Fibroblast of skin of right biceps (primary cell): ENCODE results near the gene MIX23.
"Not testable (repeated sequence)": the region's sequence is repeated elsewhere in the genome, so short reads cannot be mapped to it uniquely, and the experiment has no call there.

Experiments used
- DNase-seq: peaks from one replicate; pipeline ENCODE4 v3.0.0-alpha.2; 2013

Gene MIX23

DNA sequence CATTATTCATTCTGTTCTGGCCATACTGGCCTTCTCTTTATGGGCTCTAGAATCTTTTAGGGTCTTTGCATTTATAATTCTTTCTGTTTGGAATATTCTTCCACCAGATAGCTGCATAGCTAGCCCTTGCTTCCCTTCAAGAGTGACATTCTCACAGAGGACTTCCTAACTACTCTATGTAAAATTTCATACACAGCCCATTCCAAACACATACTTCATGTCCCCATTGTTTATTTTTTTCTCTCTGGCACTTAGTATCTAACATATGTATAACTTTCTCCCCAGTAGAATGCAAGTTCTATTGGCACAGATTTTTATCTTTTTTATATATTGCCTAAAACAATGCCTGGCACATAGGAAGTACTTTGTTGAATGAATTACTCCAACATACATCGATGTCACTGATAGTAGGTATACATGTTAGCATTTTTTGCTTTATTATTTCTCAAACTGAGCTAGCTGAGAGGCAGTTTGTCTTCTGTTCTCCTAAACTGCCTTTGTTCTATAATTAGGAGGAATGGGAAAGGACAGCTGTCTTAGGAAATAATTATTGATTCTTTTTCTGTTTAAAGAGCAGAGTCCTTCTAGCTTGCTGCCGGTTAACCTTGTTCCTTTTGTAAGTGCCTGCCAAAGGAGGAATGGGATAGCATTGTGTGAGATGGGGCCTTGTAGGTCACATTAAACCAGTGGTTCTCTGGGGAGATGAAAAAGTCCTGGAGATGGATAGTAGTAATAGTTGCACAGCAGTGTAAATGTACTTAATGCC lies 8.8 kb upstream of the MIX23 start:
- no peak for DNase-seq

DNA sequence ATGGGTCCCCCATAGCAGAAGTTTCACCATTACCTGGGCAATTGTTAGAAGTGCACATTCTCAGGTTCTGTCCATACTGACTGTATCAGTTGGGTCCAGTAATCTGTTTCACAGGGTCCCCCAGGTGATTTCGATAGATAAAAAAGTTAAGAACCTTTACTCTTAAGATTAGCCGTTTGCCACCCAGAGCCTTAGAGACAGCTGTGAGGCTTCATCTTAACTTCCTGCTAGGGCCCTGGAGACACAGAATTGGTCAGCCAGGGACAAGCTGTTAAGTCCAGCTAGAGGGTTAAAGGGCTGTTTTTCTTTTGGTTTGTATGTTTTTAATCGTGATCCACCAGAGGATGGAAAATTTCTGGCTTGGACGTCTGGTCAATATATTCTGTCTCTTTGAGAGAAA lies 7.6 kb upstream of the MIX23 start:
- no peak for DNase-seq

DNA sequence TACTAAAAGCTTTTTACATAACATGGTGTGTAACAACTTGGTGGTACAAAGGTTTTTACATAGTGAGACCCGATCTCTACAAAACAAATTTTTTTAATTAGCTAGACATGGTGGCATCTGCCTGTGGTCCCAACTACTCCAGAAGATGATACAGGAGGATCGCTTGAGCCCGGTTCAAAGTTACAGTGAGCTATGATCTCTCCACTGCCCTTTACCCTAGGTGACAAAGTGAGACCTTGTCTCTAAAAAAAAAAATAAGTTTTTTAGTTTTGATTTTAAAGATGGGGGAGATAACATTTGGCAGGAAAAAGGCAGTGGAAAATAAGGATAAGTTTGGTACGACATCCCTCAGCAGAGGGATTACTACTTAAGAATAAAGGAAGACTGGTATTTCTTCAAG lies 6.9 kb upstream of the MIX23 start:
- DNase-seq: no peak

- DNase-seq: no peak
These were observed 6.2 kb upstream of the MIX23 start for GRCh38 chr3:122389197-122389596.

DNA sequence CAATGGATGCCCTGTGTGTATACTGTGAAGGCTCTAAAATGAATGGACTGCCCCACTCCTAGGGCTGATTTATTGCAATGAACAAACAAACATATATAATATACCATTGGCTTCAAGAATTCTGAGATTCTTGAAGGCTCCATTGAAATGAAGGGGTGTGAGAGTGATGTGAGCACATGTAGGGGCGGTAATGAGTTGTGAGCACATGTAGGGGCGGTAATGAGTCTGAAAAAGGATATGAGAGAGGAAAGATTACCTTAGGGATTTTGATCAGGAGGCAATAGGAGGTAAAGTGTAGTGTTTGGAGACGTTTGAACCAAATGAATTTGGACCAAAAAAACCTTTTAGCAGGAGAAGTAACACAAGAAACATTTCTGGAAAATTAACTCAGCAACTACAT lies 4.7 kb upstream of the MIX23 start:
- DNase-seq: no peak

GRCh38 chr3:122383771-122384697 lies 1.0 kb upstream of the MIX23 start, which contains the start of gene FAM162A:
Gene FAM162A (plus strand): TSS chr3:122384182. CDS start chr3:122384266, 84 bp downstream.
- DNase-seq: peak; percentile 92

- no peak for DNase-seq
These were observed 5.1 kb downstream of the MIX23 start for GRCh38 chr3:122377975-122378374.

DNA sequence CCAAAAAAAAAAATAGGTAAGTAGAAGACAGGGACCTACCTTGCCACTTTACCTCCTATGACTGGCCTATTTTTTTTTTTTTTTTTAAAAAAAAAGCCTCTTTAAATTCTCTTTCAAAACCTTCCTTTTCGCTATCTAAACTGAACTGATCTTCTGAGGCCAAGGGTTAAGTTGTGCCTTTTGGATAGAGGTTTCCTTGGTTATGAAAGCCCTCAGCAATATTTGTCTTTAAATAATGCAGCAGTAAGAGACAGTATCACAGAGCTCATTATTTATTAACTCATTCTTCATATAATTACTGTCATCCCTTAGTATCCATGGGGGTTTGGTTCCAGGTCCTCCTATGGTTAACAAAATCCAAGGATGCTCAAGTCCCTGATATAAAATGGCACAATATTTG lies 9.0 kb downstream of the MIX23 start:
- no peak for DNase-seq

- DNase-seq: no peak
These were observed 16.7 kb downstream of the MIX23 start for GRCh38 chr3:122366379-122366749.

- not testable (repeated sequence) for DNase-seq
These were observed 17.3 kb downstream of the MIX23 start for GRCh38 chr3:122365582-122366378.

- DNase-seq: no peak
These were observed 18.0 kb downstream of the MIX23 start for GRCh38 chr3:122365073-122365472.

GRCh38 chr3:122364490-122364889 lies 18.5 kb downstream of the MIX23 start:
- no peak for DNase-seq

DNA sequence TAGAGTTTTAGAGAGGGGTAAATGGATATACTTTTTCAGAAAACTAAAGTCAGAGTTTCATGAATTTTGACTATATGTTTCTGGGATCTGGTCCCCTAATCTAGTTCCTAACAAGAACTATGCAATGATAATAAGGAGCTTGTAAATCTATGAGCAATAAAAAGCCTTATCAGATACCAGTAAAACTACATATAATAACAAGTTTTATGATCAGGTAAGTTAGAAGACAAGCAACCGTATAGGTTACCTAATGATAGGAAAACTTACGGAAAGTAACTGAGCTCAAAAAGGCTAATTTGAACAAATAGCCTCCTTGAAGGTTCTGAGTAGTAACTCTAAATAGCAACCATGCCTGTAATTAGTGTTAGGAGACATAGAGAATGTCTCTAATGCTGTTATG lies 21.0 kb downstream of the MIX23 start:
- DNase-seq: no peak

- no peak for DNase-seq
These were observed 24.4 kb downstream of the MIX23 start for GRCh38 chr3:122358703-122359032.

DNA sequence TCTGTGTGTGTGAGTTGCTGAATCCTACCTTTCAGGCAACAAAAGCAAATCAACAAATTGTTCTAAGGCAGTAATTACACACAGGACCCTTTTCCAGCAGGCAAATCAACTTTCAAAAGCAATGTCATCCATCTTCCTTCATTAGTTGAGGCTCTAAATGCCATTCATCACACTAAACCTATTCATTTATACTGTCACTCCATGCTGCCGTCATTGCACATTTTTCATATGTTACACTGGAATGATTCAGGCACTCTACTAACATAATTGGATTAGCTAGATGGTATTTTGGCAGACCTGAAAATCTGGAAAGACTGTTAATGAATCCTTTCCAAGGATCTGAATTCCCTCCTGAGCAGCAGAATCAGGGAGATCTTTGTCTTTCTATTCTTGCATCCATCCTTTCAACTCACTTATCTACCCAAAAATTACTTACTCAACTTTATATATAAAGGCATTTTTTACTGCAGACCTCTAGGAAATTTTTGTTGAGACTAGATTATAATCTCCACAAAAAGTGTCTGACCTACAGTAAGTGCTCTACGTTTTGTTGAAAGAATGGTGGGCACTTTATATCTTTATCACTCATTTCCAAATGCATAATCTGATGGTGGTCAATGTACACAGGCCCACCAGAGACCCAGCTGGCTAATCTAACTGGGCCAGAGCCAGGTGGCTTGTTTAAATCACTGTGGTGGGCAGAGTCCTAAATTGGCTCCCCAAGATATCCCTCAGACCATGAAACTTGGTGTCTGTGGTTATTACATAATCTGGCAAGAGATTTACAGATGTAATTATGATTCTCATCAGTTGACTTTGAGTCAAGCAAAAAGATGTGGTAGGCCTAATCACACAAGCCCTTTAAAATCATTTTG lies 25.0 kb downstream of the MIX23 start:
- peak; percentile 39 for DNase-seq

DNA sequence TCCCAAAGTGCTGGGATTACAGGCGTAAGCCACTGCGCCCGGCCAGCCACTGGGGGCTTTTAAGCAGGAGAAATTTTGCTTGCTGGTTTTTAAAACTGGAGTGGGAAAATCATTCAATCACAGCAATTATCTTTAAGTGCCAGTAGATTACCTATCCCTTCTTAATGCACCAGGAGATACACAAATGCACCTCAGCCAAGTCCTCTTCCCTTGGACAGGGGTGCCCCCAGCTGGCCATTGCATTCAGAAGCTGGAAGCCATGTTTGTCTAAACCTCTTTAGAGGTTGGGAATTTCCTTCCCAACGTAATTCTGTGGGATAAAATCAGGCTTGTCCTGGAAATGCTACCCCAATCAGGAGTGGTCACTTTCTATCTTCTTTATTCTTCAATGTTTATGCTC lies 26.6 kb downstream of the MIX23 start:
- peak; percentile 12 for DNase-seq

GRCh38 chr3:122355612-122356011 lies 27.4 kb downstream of the MIX23 start:
- DNase-seq: no peak

- no peak for DNase-seq
These were observed 29.1 kb downstream of the MIX23 start for GRCh38 chr3:122353893-122354401.

DNA sequence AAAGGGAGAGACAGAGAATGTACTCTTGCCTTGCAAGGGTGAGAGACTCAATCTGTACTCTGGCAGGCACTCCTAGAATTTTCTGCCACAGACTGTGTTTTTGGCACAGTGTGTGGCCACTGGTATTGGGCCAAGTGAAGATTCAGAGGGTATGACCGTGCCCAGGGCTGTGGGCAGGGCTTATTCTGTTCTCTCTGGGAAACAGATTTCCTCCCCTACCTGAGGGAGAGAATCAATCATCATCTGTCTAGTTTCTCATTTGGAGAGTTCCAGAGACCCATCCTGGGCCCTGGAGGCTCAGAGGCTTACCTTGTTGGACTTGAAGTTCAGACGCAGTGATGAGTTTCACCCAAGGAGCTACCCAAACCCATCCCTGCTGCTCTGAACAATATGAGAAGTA lies 29.8 kb downstream of the MIX23 start:
- DNase-seq: no peak

DNA sequence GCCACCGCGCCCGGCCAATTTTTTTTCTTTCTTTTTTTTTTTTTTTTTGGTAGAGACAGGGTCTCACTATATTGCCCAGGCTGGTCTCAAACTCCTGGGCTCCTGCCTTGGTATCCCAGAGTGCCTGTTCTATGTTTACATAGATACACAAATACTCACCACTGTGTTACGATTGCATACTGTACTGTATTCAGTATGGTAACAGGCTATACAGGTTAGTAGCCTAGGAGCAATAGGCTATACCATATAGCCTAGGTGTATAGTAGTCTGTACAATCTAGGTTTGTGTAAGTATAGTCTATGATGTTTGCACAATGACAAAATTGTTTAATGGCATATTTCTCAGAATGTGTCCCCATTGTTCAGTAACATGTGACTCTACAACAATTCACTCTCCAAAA lies 31.4 kb downstream of the MIX23 start:
- DNase-seq: no peak

DNA sequence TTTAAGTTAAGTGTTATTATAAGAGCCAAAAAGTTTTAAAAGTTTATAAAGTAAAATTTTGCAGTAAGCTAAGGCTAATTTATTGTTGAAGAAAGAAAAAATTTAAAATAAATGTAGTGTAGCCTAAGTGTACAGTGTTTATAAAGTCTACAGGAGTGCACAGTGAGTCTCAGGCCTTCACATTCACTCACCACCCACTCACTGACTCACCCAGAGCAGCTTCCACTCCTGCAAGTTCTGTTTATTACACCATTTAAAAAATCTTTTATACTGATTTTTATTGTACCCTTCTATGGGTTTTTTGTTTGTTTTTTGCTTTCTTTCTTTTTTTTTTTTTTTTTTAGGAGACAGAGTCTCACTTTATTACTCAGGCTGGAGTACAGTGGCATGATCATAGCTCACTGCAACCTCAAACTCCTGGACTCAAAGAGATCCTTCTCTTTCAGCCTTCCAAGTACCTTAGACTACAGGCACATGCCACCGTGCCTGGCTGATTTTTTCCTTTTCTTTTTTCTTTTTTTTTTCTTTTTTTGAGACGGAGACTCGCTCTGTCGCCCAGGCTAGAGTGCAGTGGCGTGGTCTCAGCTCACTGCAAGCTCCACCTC lies 32.1 kb downstream of the MIX23 start:
- DNase-seq: peak; percentile 19

DNA sequence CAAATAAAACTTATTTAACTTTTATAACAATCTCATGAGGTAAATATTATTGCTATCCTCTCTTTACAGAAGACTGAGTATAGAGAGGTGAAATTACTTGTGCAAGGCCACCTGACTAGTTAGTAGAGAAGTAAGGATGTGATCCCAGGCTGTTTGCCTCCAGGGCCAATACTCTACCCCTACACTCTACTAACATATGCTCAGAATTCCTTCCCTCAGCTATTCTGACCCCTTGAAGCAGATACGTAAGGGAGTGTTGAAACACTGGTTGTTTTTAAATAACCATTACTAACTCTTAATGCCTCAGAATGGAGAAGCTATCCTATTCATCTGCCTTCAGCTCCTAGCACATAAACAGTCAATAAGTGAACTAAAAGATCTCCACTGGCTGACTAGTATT lies 33.9 kb downstream of the MIX23 start:
- DNase-seq: no peak
